OCI-LY1 (cell line): ENCODE results near the gene SLC2A1.

Experiments
- CTCF ChIP-seq: fragments of 200-600 bp; sonication (generic), shearing (Covaris generic); IDR thresholded peaks from 2 replicates; pipeline ENCODE4 v1.5.1; 2017; ENCODE audit warnings: mild to moderate bottlenecking, antibody characterized with exemption, low read length, moderate library complexity, mixed read lengths
- EZH2 ChIP-seq: fragments of 200-600 bp; sonication (generic), shearing (Covaris generic); IDR thresholded peaks from 2 replicates; pipeline ENCODE4 v1.8.0; 2017; ENCODE audit warnings: borderline replicate concordance, mixed run types, mild to moderate bottlenecking, antibody characterized with exemption, low read length, moderate library complexity, mixed read lengths

- TF ChIP-seq EZH2 (no peak), CTCF (no peak)
Measured at GRCh38 chr1:42877380-42877779, 81.3 kb downstream of the SLC2A1 start.
